PC-3 (cell line): Measurements from ENCODE around the gene PABPC3.

Source experiments
- EZH2 ChIP-seq: fragments of 300-600 bp; sonication (generic); IDR thresholded peaks from one replicate; pipeline ENCODE4 v1.6.1; 2017; ENCODE audit warnings: antibody characterized with exemption, mild to moderate bottlenecking, low read length; ENCODE audit not compliant: unreplicated experiment
- EZH2phosphoT487 ChIP-seq: fragments of 300-600 bp; sonication (generic); IDR thresholded peaks from 2 replicates; pipeline ENCODE4 v1.6.1; 2018; ENCODE audit warnings: mild to moderate bottlenecking, antibody characterized with exemption, low read length, borderline replicate concordance
- TF ChIP-seq, protein P1 (sequence below): fragments of 300-600 bp; sonication (generic); conservative IDR thresholded peaks from 2 replicates; pipeline ENCODE4 v1.5.1; 2017; ENCODE audit warnings: antibody characterized with exemption, low read depth, mild to moderate bottlenecking, low read length

DNA sequence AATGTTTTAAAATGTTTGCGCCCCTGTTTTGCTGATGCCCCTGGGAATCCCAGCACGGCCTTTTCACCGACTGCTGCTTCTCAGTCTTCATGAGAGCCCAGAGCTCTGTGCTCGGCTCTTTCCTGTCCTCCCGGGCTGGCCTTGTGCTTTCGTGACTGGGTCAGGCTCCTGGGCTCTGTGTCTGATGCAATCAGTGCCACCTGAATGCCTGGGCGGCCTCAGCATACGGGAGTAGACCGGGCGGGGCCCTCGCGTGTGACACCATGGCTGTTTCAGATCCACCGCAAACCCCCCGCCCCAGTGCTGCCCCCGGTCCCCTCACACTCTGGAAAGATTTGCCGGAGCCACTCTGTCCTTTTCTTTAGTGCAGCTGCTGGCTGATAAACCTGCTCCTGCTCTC, 21.4 kb downstream of the PABPC3 start:
- TF ChIP-seq, protein P1, sequence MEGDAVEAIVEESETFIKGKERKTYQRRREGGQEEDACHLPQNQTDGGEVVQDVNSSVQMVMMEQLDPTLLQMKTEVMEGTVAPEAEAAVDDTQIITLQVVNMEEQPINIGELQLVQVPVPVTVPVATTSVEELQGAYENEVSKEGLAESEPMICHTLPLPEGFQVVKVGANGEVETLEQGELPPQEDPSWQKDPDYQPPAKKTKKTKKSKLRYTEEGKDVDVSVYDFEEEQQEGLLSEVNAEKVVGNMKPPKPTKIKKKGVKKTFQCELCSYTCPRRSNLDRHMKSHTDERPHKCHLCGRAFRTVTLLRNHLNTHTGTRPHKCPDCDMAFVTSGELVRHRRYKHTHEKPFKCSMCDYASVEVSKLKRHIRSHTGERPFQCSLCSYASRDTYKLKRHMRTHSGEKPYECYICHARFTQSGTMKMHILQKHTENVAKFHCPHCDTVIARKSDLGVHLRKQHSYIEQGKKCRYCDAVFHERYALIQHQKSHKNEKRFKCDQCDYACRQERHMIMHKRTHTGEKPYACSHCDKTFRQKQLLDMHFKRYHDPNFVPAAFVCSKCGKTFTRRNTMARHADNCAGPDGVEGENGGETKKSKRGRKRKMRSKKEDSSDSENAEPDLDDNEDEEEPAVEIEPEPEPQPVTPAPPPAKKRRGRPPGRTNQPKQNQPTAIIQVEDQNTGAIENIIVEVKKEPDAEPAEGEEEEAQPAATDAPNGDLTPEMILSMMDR, result no peak
- TF ChIP-seq EZH2phosphoT487 (no peak), EZH2 (no peak)
